Activated CD8-positive, alpha-beta T cell treated with anti-CD3 and anti-CD28 coated beads, Interleukin-2, amount 10 ng/mL, durations not matched to agents 7 days and 5 days (primary cell): ENCODE measurements around the gene GCGR. TPM values are rescaled to one million over a fixed set of nuclear protein-coding genes. Genes with fewer than 3 reads are reported as not detected.
A peak's percentile ranks its signal among the peaks of the same experiment; 100 is the strongest.

Source experiments
- ATAC-seq: fragments of 150-1000 bp; cut with Tn5 transposase; one replicate; pipeline ENCODE4 v1.10.0; 2021; ENCODE audit warnings: moderate library complexity
- CTCF ChIA-PET: fragments of 350-600 bp; sonication (Branson Sonifier 250); formaldehyde crosslinking; loops from one replicate; lab custom pipeline; 2021; ENCODE audit warnings: antibody characterized with exemption; lab: Charles Lee
- POLR2A ChIA-PET: fragments of 350-600 bp; sonication (Branson Sonifier 250); formaldehyde crosslinking; loops from one replicate; lab custom pipeline; 2021; ENCODE audit warnings: antibody characterized with exemption; lab: Charles Lee
- DNase-seq: peaks from one replicate; pipeline ENCODE4 v3.0.0-alpha.2; 2020
- H3K27ac Mint-ChIP-seq: one replicate; pipeline ENCODE4 v1.8.0; 2021; ENCODE audit warnings: mild to moderate bottlenecking, mixed read lengths
- H3K27me3 Mint-ChIP-seq: one replicate; pipeline ENCODE4 v1.8.0; 2021; ENCODE audit warnings: low read depth, mixed read lengths
- H3K36me3 Mint-ChIP-seq: one replicate; pipeline ENCODE4 v1.8.0; 2021; ENCODE audit warnings: low read depth, mixed read lengths
- H3K4me1 Mint-ChIP-seq: one replicate; pipeline ENCODE4 v1.8.0; 2021; ENCODE audit warnings: low read depth, mixed read lengths
- H3K4me3 Mint-ChIP-seq: one replicate; pipeline ENCODE4 v1.8.0; 2021; ENCODE audit warnings: mild to moderate bottlenecking, mixed read lengths
- H3K9me3 Mint-ChIP-seq: one replicate; pipeline ENCODE4 v1.8.0; 2022; ENCODE audit warnings: mixed read lengths; ENCODE audit not compliant: insufficient read depth
- total RNA-seq, 2 experiments: library from RNA; stranded (reverse); gene quantifications; one replicate each; pipeline ENCODE4 v1.2.3, GENCODE V29; 2021

GCGR gene
- total RNA-seq, 2 experiments from 2014 or later = not detected

DNA sequence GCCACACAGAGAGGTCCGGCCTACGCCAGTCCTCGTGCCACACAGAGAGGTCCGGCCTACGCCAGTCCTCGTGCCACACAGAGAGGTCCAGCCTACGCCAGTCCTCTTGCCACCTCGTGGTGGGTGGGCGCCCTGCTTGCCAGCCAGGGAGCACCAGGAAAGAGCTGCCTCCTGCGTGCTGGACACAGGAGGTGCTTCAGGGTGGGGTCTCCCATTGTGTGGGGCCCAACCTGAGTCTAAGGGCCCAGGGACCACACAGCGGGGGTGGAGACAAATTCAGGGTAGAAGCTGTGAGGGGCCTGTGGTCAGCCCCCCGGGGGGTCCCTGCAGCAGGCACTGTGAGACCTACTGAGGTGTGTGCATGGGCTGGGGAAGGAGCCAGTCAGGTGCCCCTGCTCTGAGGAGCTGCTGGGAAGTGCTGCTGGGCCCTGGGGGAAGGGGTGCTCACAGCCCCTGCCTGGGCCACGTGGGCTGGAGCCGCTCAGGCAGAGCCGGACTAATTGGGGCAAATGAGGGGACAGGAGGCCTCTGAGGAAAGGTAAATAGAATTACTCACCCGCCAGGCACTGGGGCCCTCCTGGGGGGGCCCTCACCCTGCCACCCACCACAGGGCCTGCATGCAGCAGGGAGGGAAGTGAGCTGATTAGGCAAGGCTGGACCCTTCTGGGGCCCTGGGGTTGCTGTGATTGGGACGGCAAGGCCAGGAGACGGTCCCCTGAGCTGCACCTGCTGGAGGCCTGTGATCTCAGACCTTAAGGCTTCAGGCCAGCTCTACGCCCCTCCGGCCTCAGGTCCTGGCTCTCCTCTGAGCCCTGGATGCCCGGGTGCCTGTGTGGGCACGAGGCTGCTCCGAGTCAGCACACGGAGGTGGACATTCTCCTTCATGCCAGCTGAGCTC lies 11.0 kb downstream of the GCGR start:
- peaks cover 5% of the 10 kb centered on the region for H3K27me3 Mint-ChIP-seq
- no peaks in the 10 kb centered on the region for H3K4me1 Mint-ChIP-seq
- H3K27ac Mint-ChIP-seq = no peak overlapping the region
- POLR2A ChIA-PET = no interaction called here
- CTCF ChIA-PET = no interaction called here
- H3K36me3 Mint-ChIP-seq = no peaks in the 10 kb centered on the region
- no peak overlapping the region for H3K4me3 Mint-ChIP-seq
- no peaks in the 10 kb centered on the region for H3K9me3 Mint-ChIP-seq
- ATAC-seq = no peak
- DNase-seq = no peak

DNA sequence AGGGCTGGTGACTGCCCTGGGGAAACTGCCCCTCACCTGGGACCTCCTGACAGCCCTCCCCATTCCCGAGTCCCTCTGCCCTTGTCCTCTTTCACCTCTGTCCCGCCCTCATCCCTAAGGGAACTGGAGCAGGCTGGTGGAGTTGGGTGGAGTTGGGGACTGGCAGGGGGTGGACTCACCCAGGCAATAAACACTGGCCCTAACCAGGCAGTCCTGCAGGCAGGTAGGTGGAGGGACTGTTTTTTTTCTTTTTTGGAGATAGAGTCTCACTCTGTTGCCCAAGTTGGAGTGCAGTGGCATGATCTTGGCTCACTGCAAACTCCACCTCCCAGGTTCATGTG lies 11.7 kb downstream of the GCGR start:
- Mint-ChIP-seq H3K4me1 (no peaks in the 10 kb centered on the region), H3K4me3 (no peak overlapping the region), H3K9me3 (no peaks in the 10 kb centered on the region), H3K27me3 (peaks cover 5% of the 10 kb centered on the region), H3K36me3 (no peaks in the 10 kb centered on the region), H3K27ac (no peak overlapping the region)
- CTCF ChIA-PET = interaction anchor here (0.7 kb wide), 1 partner anchor 495 kb away, joined by 4 read pairs; no protein-coding TSS in a partner anchor
- DNase-seq (no peak), ATAC-seq (no peak)
- POLR2A ChIA-PET = no interaction called here

DNA sequence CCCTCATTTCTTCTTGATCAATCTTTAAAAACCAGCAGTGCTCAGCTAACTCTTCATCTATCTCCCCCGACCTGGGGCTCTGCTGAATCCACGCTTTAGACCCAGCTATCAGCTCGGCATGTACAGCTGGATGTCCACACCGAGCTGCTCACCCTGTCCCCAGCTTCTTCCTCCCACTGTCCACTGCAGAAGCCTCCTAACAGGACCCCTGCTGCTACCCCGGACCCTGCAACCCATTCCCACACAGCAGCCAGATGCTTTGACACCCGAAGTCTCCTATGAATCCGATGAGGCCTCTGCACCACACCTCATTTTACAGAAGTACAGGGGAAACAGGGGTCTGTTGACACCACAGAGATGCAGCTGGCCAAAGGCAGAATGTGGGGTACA lies 13.8 kb downstream of the GCGR start:
- CTCF ChIA-PET = no interaction called here
- Mint-ChIP-seq H3K4me3 (no peak overlapping the region), H3K9me3 (no peaks in the 10 kb centered on the region), H3K27me3 (peaks cover 5% of the 10 kb centered on the region), H3K36me3 (no peaks in the 10 kb centered on the region), H3K27ac (no peak overlapping the region), H3K4me1 (peaks cover 9% of the 10 kb centered on the region)
- POLR2A ChIA-PET = no interaction called here
- DNase-seq (no peak), ATAC-seq (no peak)

DNA sequence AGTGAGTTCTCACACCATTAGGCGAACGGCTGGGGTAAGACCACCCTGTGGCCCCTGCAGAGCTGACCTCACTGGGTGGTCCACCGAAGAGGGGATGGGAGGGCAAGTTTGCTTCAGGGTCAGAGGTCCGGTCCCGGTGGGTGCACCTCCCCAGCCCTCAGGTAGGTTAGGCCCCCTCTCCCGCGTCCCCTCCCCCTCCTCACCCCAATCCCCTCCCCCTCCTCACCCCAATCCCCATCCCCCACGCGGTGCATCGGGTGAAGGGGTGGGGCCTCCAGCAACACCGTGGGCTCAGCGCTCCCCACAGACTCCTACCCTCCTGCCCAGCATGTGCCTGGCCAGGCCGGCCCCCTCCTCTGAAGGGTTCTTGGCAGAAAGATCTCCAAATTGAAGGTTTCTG lies 15.8 kb downstream of the GCGR start:
- ChIA-PET CTCF (no interaction called here), POLR2A (no interaction called here)
- H3K4me3 Mint-ChIP-seq = no peak overlapping the region
- H3K4me1 Mint-ChIP-seq = peaks cover 9% of the 10 kb centered on the region
- ATAC-seq (no peak), DNase-seq (no peak)
- H3K36me3 Mint-ChIP-seq = no peaks in the 10 kb centered on the region
- peaks cover 5% of the 10 kb centered on the region for H3K27me3 Mint-ChIP-seq
- no peak overlapping the region for H3K27ac Mint-ChIP-seq
- no peaks in the 10 kb centered on the region for H3K9me3 Mint-ChIP-seq

DNA sequence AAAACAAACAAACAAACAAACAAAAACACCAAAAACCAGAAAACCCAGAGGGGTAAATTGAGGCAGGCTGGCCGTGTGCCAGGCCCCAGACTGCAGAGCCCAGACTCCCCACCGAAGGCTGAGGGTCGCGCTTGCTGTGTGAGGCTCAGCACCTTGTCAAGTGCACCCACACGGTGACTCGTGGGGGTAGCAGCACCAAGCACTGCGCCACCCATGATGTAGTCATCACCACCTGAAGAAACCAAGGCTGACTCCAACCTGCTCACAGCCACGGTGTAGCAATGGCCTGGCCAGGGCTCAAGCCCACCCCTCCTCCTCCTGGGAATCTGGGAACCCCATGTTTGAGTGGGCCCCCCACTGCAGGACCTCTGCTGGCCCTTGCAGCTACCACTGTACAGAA lies 17.2 kb downstream of the GCGR start:
- H3K36me3 Mint-ChIP-seq = no peaks in the 10 kb centered on the region
- H3K9me3 Mint-ChIP-seq = no peaks in the 10 kb centered on the region
- ATAC-seq (no peak), DNase-seq (no peak)
- POLR2A ChIA-PET = no interaction called here
- peaks cover 4% of the 10 kb centered on the region for H3K27me3 Mint-ChIP-seq
- H3K4me3 Mint-ChIP-seq = no peak overlapping the region
- CTCF ChIA-PET = no interaction called here
- no peak overlapping the region for H3K27ac Mint-ChIP-seq
- peaks cover 10% of the 10 kb centered on the region for H3K4me1 Mint-ChIP-seq

DNA sequence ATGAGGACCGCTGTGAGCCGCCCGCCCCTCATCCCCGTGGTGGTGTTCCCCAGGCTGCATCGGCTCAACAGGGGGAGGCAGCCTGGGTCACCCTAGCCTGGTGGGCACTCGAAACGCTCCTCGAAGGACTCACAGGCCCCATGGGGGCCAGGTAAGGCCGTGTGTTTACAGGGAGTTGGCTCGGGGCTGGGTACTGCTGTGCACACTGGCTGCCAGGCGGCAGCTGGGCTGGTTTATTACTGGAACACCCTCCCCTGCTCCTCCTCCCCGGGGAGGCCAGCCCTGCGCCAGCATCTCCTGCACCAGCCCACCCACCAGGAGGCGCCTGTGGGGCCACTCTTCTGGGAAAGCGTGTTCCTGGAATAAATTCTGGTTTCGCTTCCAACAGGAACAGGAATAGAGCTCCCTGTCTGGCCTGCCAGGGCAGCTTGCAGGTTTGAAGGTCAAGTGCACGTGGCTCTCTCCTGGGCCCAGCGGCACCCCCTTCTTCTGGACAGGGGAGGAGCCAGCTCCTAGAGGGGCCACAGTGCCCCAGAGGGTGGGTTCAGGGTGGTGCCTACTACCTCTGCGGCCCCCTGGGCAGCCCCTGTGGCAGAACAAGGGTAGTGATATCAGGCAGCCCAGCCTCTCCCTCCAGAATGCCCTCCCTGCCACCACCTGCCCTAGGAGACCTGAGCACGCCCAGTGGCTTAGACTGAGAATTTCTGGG lies 17.8 kb downstream of the GCGR start:
- Mint-ChIP-seq H3K27me3 (peaks cover 2% of the 10 kb centered on the region), H3K27ac (peak overlapping the region; percentile 69), H3K36me3 (no peaks in the 10 kb centered on the region), H3K4me3 (no peak overlapping the region), H3K4me1 (peaks cover 12% of the 10 kb centered on the region), H3K9me3 (no peaks in the 10 kb centered on the region)
- DNase-seq (peak; percentile 52), ATAC-seq (peak; percentile 66)
- ChIA-PET POLR2A (no interaction called here), CTCF (no interaction called here)

DNA sequence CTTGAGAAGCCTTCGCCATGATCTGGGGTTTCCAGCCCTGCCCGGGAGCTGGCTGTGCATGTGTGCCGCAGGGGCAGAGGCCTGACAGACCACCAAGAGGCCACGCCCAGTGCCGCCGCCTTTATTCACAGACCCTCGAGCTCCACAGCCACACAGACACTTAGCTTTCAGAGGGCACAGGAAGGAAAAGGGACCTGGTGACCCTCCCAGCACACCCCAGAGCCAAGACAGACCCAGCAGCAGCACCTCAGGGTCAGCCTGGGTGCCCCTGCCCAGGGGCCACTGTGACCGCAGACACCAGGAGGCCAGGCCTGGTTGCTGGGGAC lies 18.3 kb downstream of the GCGR start:
- POLR2A ChIA-PET = no interaction called here
- CTCF ChIA-PET = no interaction called here
- no peak for DNase-seq
- Mint-ChIP-seq H3K27ac (peak overlapping the region; percentile 69), H3K4me3 (no peak overlapping the region), H3K27me3 (peaks cover 2% of the 10 kb centered on the region), H3K4me1 (peaks cover 12% of the 10 kb centered on the region), H3K36me3 (no peaks in the 10 kb centered on the region), H3K9me3 (no peaks in the 10 kb centered on the region)
- no peak for ATAC-seq

DNA sequence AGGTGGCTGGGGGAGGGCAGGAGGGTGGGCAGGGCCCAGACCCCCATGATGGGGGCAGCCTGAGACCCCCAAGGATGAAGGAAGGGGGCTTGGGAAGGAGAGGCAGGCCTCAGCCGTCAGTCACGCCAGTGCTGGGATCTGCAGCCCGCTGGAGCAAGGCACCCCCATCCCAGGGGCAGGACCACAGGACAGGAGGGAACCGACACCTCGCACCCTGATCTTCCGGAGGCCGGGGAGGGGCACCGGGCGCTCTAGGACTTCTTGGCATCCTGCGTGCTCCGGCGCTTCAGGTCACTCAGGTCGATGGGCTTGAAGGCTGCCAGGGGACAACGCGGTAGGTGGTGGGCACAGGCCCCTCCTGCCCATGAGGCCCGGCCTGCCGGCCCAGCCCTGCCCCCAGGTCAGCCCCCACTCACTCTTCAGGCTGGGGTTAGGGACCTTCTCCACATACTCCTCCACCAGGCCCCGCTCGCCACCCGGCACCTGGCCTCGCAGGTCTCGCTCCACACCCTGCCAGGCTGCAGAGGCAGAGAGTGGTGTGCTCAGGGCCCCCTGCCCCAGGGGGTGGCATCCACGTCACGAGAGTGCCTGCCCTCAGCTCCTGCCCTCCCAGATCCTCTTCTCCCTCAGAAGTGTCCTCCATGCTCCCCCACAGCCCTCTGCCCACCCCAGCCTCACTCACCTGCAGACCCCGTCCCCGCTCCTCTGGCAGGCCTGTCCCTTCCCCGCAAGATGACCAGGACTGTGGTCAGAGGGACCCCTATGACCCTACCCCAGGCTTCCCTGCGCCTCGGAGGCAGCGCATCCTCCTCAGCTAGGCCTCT lies 19.3 kb downstream of the GCGR start:
- peaks cover 15% of the 10 kb centered on the region for H3K4me1 Mint-ChIP-seq
- CTCF ChIA-PET = no interaction called here
- no peaks in the 10 kb centered on the region for H3K36me3 Mint-ChIP-seq
- no peak overlapping the region for H3K27ac Mint-ChIP-seq
- DNase-seq (no peak), ATAC-seq (no peak)
- H3K4me3 Mint-ChIP-seq = no peak overlapping the region
- peaks cover 2% of the 10 kb centered on the region for H3K27me3 Mint-ChIP-seq
- POLR2A ChIA-PET = no interaction called here
- H3K9me3 Mint-ChIP-seq = no peaks in the 10 kb centered on the region

DNA sequence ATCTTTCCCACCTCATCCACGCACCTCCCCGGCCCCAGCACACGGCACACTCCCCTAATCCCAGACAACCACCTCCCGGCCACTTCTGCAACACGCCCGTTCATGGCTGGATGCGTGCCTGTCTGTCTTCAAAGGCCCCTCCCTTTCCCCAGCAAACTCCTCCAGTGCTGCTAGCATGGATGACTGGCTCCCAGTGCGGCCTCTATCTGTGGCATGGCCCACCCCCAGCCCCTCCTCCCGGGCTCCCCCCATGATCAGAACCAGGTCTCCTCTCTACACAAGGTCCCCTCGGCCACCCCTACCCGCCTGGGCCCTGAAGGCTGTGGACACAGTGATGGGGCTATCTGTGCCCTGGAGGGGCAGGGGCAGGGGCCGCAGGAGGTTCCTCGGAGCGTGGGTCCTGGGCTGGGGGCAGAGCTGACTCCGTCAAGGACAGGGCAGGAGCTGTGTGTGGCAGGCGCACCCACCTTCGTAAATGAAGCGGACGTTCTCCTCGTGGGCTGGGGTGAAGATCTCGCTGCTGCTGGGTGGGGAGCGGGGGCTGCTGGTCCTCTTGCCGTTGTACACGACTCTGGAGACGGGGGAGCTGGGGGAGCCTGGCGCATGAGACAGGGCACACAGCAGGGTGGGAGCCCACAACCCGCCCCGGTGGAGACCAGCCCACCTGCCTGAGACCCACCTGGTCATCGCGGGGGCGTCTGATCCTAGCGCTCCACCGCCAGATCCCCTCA lies 20.0 kb downstream of the GCGR start:
- ATAC-seq (no peak), DNase-seq (no peak)
- Mint-ChIP-seq H3K27me3 (no peaks in the 10 kb centered on the region), H3K4me1 (peaks cover 22% of the 10 kb centered on the region), H3K4me3 (no peak overlapping the region), H3K36me3 (no peaks in the 10 kb centered on the region), H3K9me3 (no peaks in the 10 kb centered on the region), H3K27ac (peak overlapping the region; percentile 46)
- ChIA-PET POLR2A (no interaction called here), CTCF (no interaction called here)

DNA sequence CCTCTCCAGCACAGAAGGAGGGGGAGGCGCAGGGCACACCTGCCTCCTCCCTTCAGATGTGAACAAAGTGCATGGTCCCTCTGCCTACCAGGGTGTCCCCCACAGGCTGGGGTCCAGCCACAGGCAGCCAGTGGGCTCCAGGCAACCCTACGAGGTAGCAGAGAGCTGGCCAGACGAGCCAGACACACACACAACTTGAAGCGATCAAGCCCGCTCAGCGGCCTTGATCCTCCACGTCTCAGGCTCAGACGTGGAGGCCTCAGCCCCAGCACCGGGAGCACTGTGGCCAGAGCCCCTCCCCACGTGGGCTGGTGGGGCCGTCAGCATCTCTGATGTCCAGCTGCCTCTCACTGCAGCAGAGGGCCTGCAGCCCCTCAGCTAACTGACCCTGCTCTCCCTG lies 20.6 kb downstream of the GCGR start:
- Mint-ChIP-seq H3K4me3 (no peak overlapping the region), H3K27me3 (no peaks in the 10 kb centered on the region), H3K9me3 (no peaks in the 10 kb centered on the region), H3K4me1 (peaks cover 22% of the 10 kb centered on the region), H3K36me3 (no peaks in the 10 kb centered on the region), H3K27ac (no peak overlapping the region)
- ATAC-seq = no peak
- DNase-seq = no peak
- ChIA-PET CTCF (interaction anchor here (0.6 kb wide), 1 partner anchor 32 kb away, joined by 3 read pairs; no protein-coding TSS in a partner anchor), POLR2A (interaction anchor here (0.9 kb wide), 1 partner anchor 17 kb away, joined by 3 read pairs; no protein-coding TSS in a partner anchor)

DNA sequence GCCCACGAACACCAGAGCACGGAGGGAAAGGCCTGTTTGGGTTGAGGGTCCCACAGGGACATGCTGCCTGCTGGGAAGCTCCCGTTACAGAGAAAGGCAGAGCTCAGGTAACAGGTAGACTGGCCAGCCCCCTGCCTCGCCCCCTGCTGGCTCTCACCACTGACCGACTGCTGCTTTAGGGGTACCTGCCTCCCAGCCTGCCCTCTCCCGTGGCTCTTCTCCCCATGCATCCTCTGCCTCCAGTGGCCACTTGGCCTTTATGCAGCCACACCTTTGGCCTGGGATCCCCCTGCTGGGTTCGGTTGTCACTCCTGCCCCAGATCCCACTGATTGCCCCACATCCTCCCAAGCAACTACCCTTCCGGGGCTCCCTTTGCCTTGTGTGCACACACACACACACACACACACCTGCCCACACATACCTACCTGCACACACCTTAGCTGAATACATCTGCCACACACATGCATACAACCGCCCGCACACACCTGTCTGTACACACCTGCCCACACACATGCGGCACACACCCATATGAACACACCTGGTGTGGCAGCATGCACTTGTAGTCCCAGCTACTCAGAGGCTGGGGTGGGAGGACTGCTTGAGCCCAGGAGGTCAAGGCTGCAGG lies 22.0 kb downstream of the GCGR start:
- ChIA-PET POLR2A (no interaction called here), CTCF (no interaction called here)
- no peaks in the 10 kb centered on the region for H3K9me3 Mint-ChIP-seq
- H3K27ac Mint-ChIP-seq = peak overlapping the region; percentile 2
- DNase-seq = no peak
- peaks cover 31% of the 10 kb centered on the region for H3K4me1 Mint-ChIP-seq
- no peak overlapping the region for H3K4me3 Mint-ChIP-seq
- no peaks in the 10 kb centered on the region for H3K36me3 Mint-ChIP-seq
- no peak for ATAC-seq
- no peaks in the 10 kb centered on the region for H3K27me3 Mint-ChIP-seq
